Vagina (tissue), 2 donors: Measurements from ENCODE around the gene PCNT. TPM values are rescaled to one million over a fixed set of nuclear protein-coding genes. Genes with fewer than 3 reads are reported as not detected.

Source experiments
- DNase-seq, 2 donors: peaks; one replicate each; pipeline ENCODE4 v3.0.0-alpha.2; 2017; ENCODE audit errors: extremely low spot score in 2 of 2
- H3K27ac ChIP-seq: fragments of 200-600 bp; sonication (generic); one replicate; pipeline ENCODE4 v1.5.1; 2019
- H3K27me3 ChIP-seq: fragments of 200-600 bp; sonication (generic); one replicate; pipeline ENCODE4 v1.5.1; 2019
- H3K36me3 ChIP-seq, 2 donors: fragments of 200-600 bp; sonication (generic); one replicate each; pipeline ENCODE4 v1.5.1; 2017 to 2019
- H3K4me1 ChIP-seq: fragments of 200-600 bp; sonication (generic); one replicate; pipeline ENCODE4 v1.5.1; 2019
- H3K4me3 ChIP-seq, 2 donors: fragments of 200-600 bp; sonication (generic); 1 replicate in 1 of 2; 2 replicates in 1 of 2; pipeline ENCODE4 v1.5.1; 2016 to 2019
- H3K9me3 ChIP-seq: fragments of 200-600 bp; sonication (generic); one replicate; pipeline ENCODE4 v1.5.1; 2019
- POLR2A ChIP-seq, 2 donors: fragments of 450-650 bp; IDR thresholded peaks; one replicate each; pipeline ENCODE4 v1.6.1; 2017; ENCODE audit warnings: antibody characterized with exemption in 2 of 2, mild to moderate bottlenecking in 2 of 2, moderate library complexity in 2 of 2
- POLR2AphosphoS5 ChIP-seq, 2 donors: sonication (generic); formaldehyde crosslinking; IDR thresholded peaks; one replicate each; pipeline ENCODE4 v1.9.0; 2017; ENCODE audit warnings: antibody characterized with exemption in 2 of 2, mild to moderate bottlenecking in 2 of 2, low read depth in 1 of 2; ENCODE audit not compliant: insufficient read depth in 1 of 2
- intact Hi-C: fragments of 100-400 bp; cut with DNase I; formaldehyde crosslinking; loops from one replicate; pipeline ENCODE4 v1.15.1; 2023
- total RNA-seq: library from RNA; depleted of rRNA; stranded (reverse); fragments of >200 nt; gene quantifications from one replicate; pipeline ENCODE4 v1.2.3, GENCODE V29; 2016
- TF ChIP-seq, protein P1 (sequence below), 3 experiments: fragments of 450-650 bp in 2 of 3; fragments of 200-600 bp in 1 of 3; sonication (generic) in 1 of 3; IDR thresholded peaks; one replicate each; pipeline ENCODE4 v1.5.1; 2017 to 2019; ENCODE audit warnings: antibody characterized with exemption in 3 of 3, mild to moderate bottlenecking in 2 of 3, moderate library complexity in 2 of 3

PCNT gene
- total RNA-seq, 1 donor from 2014 or later: 35.8 TPM

DNA sequence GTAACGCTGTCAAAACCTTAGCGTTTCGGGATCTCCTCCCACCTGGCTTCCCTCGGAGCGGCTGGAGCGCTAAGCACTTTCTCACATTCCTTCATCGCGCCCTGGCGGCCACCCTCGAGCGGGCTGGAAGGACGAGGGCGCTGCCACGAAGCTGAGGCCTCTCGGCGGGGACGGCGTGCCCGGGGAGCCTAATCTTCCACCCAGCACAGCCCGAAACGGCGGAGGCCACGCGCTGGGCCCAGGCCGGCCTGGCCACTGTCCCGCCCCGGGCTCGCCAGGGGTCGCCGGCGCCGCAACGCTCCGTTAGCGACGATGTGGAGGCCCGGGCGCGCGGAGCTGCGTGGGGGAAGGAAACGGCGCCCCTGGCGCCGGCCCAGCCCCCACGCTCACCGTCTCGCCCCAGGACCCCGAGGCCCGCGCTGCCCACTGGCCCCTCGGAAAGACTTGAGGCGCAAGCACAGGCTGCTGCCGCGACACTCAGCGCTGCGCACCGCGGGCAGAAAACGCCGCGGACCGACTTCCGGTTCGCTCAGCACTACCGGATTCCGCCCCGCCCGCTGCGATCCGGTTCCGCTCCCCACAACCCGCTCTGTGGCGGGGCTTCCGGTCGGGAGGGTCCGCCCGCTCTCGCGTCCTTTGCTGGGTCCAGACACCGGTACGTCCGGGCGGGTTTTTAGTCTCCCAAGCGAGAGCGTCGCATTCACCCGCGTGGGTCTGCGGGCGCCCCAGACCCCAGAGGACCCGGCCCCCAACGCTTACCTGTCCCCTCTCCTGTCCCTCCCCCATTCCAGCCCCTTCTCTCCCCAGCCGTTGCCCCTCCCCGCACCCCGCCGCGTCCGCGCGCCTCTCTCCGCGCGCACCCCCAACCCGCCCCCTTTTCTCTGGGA is 38.0 kb upstream of the PCNT start, which contains the start of gene YBEY:
YBEY (plus strand) TSS at position 582 of the 887 bp plus-strand sequence. CDS start 572 bp downstream, outside the sequence.
- peaks cover 62% of the 10 kb centered on the region for H3K4me1 ChIP-seq
- DNase-seq: no peak

DNA sequence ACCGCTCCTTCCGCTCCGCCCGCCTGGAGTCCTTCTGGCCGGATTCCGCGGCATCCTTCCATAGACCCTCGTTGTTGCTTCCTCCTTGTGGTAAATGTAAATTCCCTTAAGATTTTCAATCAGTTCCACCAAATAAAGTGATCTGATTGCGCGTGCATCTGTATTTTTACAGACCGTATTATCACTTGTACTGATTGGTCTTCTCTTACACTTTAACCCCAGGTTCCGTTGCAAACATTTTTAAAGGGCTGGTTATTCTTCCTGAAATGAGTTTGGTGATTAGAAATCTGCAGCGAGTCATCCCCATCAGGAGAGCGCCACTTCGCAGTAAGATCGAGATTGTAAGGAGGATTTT is 37.3 kb upstream of the PCNT start:
- DNase-seq: no peak
- intact Hi-C loops: no loop called here
- peak overlapping the region; percentile 80 to 97 for H3K4me3 ChIP-seq
- peaks cover 0 to 16% of the 10 kb centered on the region in 2 donors for H3K36me3 ChIP-seq
- TF ChIP-seq, protein P1, sequence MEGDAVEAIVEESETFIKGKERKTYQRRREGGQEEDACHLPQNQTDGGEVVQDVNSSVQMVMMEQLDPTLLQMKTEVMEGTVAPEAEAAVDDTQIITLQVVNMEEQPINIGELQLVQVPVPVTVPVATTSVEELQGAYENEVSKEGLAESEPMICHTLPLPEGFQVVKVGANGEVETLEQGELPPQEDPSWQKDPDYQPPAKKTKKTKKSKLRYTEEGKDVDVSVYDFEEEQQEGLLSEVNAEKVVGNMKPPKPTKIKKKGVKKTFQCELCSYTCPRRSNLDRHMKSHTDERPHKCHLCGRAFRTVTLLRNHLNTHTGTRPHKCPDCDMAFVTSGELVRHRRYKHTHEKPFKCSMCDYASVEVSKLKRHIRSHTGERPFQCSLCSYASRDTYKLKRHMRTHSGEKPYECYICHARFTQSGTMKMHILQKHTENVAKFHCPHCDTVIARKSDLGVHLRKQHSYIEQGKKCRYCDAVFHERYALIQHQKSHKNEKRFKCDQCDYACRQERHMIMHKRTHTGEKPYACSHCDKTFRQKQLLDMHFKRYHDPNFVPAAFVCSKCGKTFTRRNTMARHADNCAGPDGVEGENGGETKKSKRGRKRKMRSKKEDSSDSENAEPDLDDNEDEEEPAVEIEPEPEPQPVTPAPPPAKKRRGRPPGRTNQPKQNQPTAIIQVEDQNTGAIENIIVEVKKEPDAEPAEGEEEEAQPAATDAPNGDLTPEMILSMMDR (IDR thresholded peaks at IDR 0.05): no peak
- TF ChIP-seq POLR2A (IDR thresholded peaks at IDR 0.05) (no peak), POLR2AphosphoS5 (IDR thresholded peaks at IDR 0.05; ENCODE audit: insufficient read depth in 1 of 2, low read depth in 1 of 2) (no peak)
- H3K27me3 ChIP-seq: no peaks in the 10 kb centered on the region
- H3K4me1 ChIP-seq: peaks cover 56% of the 10 kb centered on the region
- peak overlapping the region; percentile 92 for H3K27ac ChIP-seq
- no peaks in the 10 kb centered on the region for H3K9me3 ChIP-seq

More for the DNA sequence above, 38.0 kb upstream of the PCNT start, which contains the start of gene YBEY:
- H3K27ac ChIP-seq: peak within 1 kb of the TSS; percentile 92
- peaks cover 0 to 14% of the 10 kb centered on the region in 2 donors for H3K36me3 ChIP-seq
- intact Hi-C loops: no loop called here
- TF ChIP-seq POLR2AphosphoS5 (IDR thresholded peaks at IDR 0.05; ENCODE audit: insufficient read depth in 1 of 2, low read depth in 1 of 2) (peak in 1 of 2 donors; percentile 86), POLR2A (IDR thresholded peaks at IDR 0.05) (peak in 1 of 2 donors; percentile 48)
- TF ChIP-seq, protein P1 (IDR thresholded peaks at IDR 0.05): peak in 2 of 3 experiments; percentile 14 to 26
- peak within 1 kb of the TSS; percentile 80 to 97 for H3K4me3 ChIP-seq
- H3K9me3 ChIP-seq: no peaks in the 10 kb centered on the region
- no peaks in the 10 kb centered on the region for H3K27me3 ChIP-seq

DNA sequence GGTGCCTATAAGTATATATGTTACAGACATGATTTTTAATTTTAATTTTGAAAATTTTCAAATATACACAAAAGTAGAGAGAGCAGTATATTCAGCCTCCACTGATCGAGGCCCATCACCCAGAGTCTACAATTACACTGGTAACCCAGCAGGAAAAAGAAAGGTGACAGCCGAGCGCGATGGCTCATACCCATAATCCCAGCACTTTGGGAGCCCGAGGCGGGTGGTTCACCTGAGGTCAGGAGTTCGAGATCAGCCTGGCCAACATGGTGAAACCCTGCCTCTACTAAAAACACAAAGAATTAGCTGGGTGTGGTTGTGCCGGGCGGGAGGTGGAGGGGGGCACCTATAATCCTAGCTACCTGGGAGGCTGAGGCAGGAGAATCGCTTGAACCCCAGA is 36.4 kb upstream of the PCNT start:
- no peak for DNase-seq
- H3K27me3 ChIP-seq: no peaks in the 10 kb centered on the region
- peaks cover 47% of the 10 kb centered on the region for H3K4me1 ChIP-seq
- intact Hi-C loops: no loop called here
- H3K4me3 ChIP-seq: no peak overlapping the region
- no peaks in the 10 kb centered on the region for H3K9me3 ChIP-seq
- H3K27ac ChIP-seq: no peak overlapping the region
- no peak for TF ChIP-seq POLR2A (IDR thresholded peaks at IDR 0.05)
- no peak for TF ChIP-seq POLR2AphosphoS5 (IDR thresholded peaks at IDR 0.05; ENCODE audit: insufficient read depth in 1 of 2, low read depth in 1 of 2)
- TF ChIP-seq, protein P1 (IDR thresholded peaks at IDR 0.05): no peak
- peaks cover 0 to 11% of the 10 kb centered on the region in 2 donors for H3K36me3 ChIP-seq

DNA sequence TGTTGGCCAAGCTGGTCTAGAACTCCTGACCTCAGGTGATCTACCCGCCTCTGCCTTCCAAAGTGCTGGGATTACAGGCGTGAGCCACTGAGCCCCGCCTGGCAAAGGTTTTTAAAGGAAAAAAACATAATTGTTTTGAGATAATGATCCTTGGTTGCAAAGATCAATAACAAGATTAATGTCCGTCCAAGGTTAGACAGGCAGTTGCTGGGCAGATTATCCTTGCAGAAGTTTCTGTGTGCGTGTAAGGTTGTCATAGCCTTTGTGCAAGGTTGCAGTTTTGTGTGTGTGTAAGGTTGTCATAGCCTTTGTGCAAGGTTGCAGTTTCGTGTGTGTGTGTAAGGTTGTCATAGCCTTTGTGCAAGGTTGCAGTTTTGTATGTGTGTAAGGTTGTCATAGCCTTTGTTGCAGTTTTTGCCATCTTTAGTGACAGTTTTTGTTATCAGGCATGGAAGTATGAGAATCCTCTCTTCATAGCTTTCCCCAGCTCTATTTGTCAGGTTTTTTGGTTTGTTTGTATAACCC is 34.2 kb upstream of the PCNT start:
- intact Hi-C loops: no loop called here
- no peak for TF ChIP-seq POLR2AphosphoS5 (IDR thresholded peaks at IDR 0.05; ENCODE audit: insufficient read depth in 1 of 2, low read depth in 1 of 2)
- TF ChIP-seq POLR2A (IDR thresholded peaks at IDR 0.05): no peak
- TF ChIP-seq, protein P1 (IDR thresholded peaks at IDR 0.05): no peak
- H3K27me3 ChIP-seq: no peaks in the 10 kb centered on the region

More for the DNA sequence above, 34.2 kb upstream of the PCNT start:
- no peak for DNase-seq
- Histone ChIP-seq H3K4me1 (peaks cover 25% of the 10 kb centered on the region), H3K36me3 (peaks cover 0 to 10% of the 10 kb centered on the region in 2 donors), H3K4me3 (no peak overlapping the region), H3K27ac (no peak overlapping the region), H3K9me3 (no peaks in the 10 kb centered on the region)
